WI38 (cell line): ENCODE results near the gene ALPI.
"Not testable (repeated sequence)": the region's sequence is repeated elsewhere in the genome, so short reads cannot be mapped to it uniquely, and the experiment has no call there.

Source experiments
- H3K4me3 ChIP-seq: 2 replicates; pipeline ENCODE4 v1.5.1; 2011; ENCODE audit warnings: low read depth, mild to moderate bottlenecking, control low read depth, low read length
- CTCF ChIP-seq: IDR thresholded peaks from 2 replicates; pipeline ENCODE4 v1.5.1; 2012; ENCODE audit warnings: low read depth, mild to moderate bottlenecking, control low read depth, low read length

ALPI gene

GRCh38 chr2:232455426-232456255 lies at the start of gene ALPI:
Gene ALPI, plus strand, starts transcription at chr2:232456153. Its CDS starts 47 bp downstream, at chr2:232456200.
- H3K4me3 ChIP-seq, result no peak within 1 kb of the TSS
- no peak for TF ChIP-seq CTCF

DNA sequence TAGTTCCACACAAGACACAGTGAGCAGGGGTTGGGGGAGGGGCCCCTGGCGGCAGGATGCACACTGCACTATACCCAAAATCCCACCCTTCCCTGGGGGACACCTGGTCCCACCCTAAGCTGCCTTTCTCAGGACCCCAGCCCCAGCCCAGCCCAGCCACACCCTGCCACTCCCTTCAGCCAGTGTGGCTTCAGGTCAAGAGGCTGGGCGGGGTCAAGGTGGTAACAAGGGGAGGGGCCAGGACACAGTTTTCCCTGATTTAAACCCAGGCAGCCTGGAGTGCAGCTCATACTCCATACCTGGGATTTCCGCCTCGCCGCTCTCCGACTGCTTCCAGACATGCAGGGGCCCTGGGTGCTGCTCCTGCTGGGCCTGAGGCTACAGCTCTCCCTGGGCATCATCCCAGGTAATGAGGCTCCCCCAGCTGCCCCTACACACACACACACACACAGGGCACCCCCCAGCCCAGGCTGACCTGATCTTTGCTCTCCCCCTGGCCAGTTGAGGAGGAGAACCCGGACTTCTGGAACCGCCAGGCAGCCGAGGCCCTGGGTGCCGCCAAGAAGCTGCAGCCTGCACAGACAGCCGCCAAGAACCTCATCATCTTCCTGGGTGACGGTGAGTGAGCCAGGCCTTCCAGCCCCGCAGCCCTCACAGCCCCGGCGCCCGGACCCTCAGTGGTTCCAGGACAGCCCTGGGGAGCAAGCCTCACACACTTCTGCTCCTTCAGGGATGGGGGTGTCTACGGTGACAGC lies 49.2 kb upstream of the ALPI start, which contains the start of gene ALPG:
TSS of gene ALPG (plus strand) at position 289 of the 755 bp plus-strand sequence. CDS start at position 340, 51 bp downstream.
- no peak within 1 kb of the TSS for H3K4me3 ChIP-seq
- TF ChIP-seq CTCF, result no peak

GRCh38 chr2:232407428-232408150 lies 48.4 kb upstream of the ALPI start:
- not testable (repeated sequence) for H3K4me3 ChIP-seq

- H3K4me3 ChIP-seq, result not testable (repeated sequence)
These were observed 47.7 kb upstream of the ALPI start for GRCh38 chr2:232408269-232408668.

DNA sequence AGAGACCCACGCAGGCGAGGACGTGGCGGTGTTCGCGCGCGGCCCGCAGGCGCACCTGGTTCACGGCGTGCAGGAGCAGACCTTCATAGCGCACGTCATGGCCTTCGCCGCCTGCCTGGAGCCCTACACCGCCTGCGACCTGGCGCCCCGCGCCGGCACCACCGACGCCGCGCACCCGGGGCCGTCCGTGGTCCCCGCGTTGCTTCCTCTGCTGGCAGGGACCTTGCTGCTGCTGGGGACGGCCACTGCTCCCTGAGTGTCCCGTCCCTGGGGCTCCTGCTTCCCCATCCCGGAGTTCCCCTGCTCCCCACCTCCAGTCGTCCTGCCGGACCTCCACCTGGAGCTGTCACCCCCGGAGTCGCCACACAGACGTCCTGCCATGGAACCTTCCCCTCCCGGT lies 46.3 kb upstream of the ALPI start:
- H3K4me3 ChIP-seq, result not testable (repeated sequence)

DNA sequence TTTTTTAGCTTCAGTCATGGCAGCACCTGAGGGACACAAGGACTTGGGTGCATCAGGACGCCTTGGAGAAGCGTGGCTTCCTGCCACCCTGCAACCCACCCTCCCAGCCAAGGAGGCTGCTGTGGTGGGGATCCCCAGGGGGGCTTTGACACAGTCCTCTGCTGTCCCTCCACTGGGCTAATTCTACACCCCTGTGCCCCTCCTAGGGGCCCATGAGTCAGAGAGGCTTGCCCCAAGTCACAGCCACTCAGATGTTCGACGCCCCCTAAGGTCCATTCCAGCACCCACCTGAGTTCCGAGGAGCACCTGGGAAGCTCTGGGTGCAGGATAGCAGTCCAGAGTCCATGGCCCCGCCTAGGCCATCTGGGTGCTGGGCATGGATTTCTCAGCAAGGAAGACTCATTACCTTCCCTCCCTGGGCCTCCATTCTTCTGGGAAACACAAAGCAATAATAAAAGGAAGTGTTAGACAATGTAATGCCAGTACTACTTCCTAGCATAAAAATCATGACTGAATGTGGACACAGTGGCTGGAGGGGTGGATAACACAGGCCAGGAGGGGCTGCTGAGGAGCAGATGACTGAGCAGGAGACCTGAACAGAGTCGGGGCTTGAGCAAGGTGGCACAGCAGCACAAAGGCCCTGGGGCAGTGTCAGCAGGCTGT lies 45.6 kb upstream of the ALPI start:
- H3K4me3 ChIP-seq, result no peak overlapping the region
- no peak for TF ChIP-seq CTCF

DNA sequence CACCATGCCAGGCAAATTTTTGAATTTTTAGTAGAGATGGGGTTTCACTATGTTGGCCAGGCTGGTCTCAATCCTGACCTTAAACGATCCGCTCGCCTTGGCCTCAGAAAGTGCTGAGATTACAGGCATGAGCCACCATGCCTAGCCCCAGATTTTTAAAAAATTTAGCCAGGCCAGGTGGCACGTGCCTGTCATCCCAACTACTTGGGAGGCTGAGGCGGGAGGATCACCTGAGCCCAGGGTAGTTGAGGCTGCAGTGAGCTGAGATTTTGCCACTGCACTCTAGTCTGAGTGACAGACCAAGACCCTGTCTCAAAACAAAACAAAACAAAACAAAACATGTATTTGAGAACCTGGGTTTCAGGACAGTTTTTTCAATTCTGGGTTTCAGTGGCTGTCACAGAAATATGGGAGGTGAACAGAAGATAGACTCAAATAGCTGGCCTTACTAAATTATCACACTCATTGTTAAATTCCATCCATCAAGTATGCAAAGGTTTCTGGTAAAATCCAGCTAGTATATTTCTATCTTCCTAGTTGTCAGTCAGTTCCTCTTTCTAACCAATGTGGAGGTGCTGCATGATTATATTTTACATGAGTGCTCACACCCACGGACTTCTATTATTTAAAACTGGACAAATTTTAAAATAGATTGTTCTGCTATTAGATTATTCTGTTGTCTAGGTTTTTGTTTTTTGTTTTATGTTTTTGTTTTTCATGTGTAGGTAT lies 43.9 kb upstream of the ALPI start:
- H3K4me3 ChIP-seq, result no peak overlapping the region
- no peak for TF ChIP-seq CTCF

DNA sequence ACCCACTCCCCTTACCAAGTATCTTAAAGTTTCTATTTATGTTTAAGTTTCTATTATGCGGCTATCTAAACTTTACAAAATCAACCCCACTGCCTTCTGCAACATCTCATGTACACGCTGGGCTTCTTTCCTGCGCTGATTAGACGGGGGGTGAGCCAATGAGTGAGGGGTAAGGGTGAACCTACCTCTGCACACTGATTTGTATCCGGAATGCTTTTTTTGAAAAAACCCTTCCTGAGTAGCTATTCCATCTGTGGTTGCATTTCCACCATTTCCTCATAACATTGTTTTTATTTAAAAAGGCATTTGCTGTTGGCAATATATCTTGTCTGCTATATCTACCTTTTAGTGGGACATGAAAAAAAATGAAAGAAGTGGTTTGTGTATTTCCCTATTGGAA lies 43.0 kb upstream of the ALPI start:
- TF ChIP-seq CTCF, result no peak
- no peak overlapping the region for H3K4me3 ChIP-seq
